SU-DHL-6 (cell line): ENCODE results near the gene ZMIZ1.

Source experiments
- H2AFZ ChIP-seq: fragments of 200-600 bp; sonication (generic); 2 replicates; pipeline ENCODE4 v1.6.1; 2014; ENCODE audit warnings: low read depth, mild to moderate bottlenecking, moderate library complexity, mixed read lengths, antibody characterized with exemption, low read length; ENCODE audit not compliant: severe bottlenecking
- H3F3A ChIP-seq: fragments of 200-600 bp; shearing (Covaris generic); 2 replicates; pipeline ENCODE4 v1.6.0; 2016; ENCODE audit warnings: antibody characterized with exemption, mild to moderate bottlenecking; ENCODE audit not compliant: insufficient read depth
- H3K27ac ChIP-seq: fragments of 200-600 bp; sonication (generic); 2 replicates; pipeline ENCODE4 v1.5.1; 2016; ENCODE audit warnings: low read depth, mild to moderate bottlenecking, low read length, moderate library complexity, mixed read lengths
- H3K27me3 ChIP-seq: fragments of 200-600 bp; sonication (generic), shearing (Covaris generic); 2 replicates; pipeline ENCODE4 v1.6.0; 2014; ENCODE audit warnings: mild to moderate bottlenecking, low read length
- H3K36me3 ChIP-seq: fragments of 200-600 bp; sonication (generic); 2 replicates; pipeline ENCODE4 v1.6.1; 2014; ENCODE audit warnings: mild to moderate bottlenecking, low read length, mixed read lengths
- H3K4me2 ChIP-seq: fragments of 300-600, 200-600 bp; shearing (Covaris generic), sonication (generic); 2 replicates; pipeline ENCODE4 v1.6.0; 2014; ENCODE audit warnings: low read length, low read depth, mild to moderate bottlenecking; ENCODE audit not compliant: poor library complexity, severe bottlenecking
- H3K4me3 ChIP-seq: fragments of 200-600 bp; sonication (generic); 2 replicates; pipeline ENCODE4 v1.5.1; 2014; ENCODE audit warnings: antibody characterized with exemption, low read length, mild to moderate bottlenecking, mixed read lengths; ENCODE audit not compliant: insufficient read depth, poor library complexity, severe bottlenecking
- H3K79me2 ChIP-seq: fragments of 200-600 bp; sonication (generic); 2 replicates; pipeline ENCODE4 v1.6.1; 2014; ENCODE audit warnings: mild to moderate bottlenecking, low read length, moderate library complexity; ENCODE audit not compliant: insufficient read depth
- H3K9ac ChIP-seq: fragments of 200-600 bp; sonication (generic); 2 replicates; pipeline ENCODE4 v1.7.0; 2014; ENCODE audit warnings: mild to moderate bottlenecking, low read length
- H3K9me2 ChIP-seq: fragments of 200-600 bp; sonication (generic); replicated peaks from 2 replicates; pipeline ENCODE4 v1.6.1; 2014; ENCODE audit warnings: low read length; ENCODE audit not compliant: insufficient read depth
- H3K9me3 ChIP-seq: fragments of 200-600 bp; sonication (generic); 2 replicates; pipeline ENCODE4 v1.6.1; 2014; ENCODE audit warnings: low read length, mixed read lengths; ENCODE audit not compliant: insufficient read depth
- H4K20me1 ChIP-seq: fragments of 200-600 bp; sonication (generic); 2 replicates; pipeline ENCODE4 v1.6.1; 2014; ENCODE audit warnings: low read depth, mild to moderate bottlenecking, antibody characterized with exemption, low read length, moderate library complexity, mixed read lengths
- EZH2phosphoT487 ChIP-seq: fragments of 200-600 bp; sonication (generic), shearing (Covaris generic); conservative IDR thresholded peaks from 2 replicates; pipeline ENCODE4 v1.6.1; 2018; ENCODE audit warnings: mild to moderate bottlenecking, antibody characterized with exemption, low read length, moderate library complexity, mixed read lengths
- TF ChIP-seq, protein P1 (sequence below): fragments of 200-600 bp; sonication (generic); IDR thresholded peaks from one replicate; pipeline ENCODE4 v1.5.1; 2017; ENCODE audit warnings: antibody characterized with exemption, mild to moderate bottlenecking, low read length, moderate library complexity; ENCODE audit not compliant: insufficient read depth, poor library complexity, severe bottlenecking

ZMIZ1 gene

DNA sequence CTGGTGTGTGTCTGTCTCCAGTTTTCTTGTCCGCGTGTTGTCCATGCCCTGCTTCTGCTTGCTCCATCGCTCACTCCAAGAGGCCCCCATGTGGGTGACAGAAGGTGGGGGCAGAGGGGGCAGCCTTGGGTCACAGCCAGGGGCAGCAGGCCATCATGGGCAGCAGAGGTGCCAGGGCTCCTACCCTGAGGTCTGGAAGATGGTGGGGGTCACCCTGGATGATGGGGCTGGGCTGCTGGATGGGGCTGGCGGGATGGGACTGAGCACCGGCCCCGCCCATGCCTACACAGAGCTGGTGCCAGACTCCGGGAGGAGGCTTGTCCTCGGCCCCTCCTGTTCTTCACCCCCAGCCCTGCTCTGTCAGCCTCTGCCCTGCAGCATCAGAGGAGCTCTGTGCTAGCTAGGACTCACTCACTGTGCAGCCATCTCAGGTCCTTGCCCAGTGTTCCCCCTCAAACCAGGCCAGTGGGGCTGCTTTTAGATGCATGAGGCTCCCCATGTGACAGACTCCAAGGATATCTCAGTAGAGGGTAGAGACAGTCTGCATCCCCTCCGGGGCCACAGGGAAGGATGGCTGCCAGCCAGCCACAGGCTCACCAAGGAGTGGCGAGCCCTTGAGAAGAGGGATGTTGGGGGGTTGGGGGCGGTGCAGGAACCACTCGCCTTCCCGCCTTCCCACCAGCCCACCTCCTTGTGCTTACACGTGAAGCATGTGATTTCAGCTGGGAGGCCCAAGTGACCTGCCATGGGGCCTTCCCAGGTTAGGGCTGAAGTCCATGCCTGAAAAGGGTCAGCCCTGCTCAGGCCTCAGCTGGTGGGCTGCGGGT, 243.0 kb downstream of the ZMIZ1 start:
- Histone ChIP-seq H2AFZ (no peak overlapping the region), H3K27ac (no peak overlapping the region), H3K4me3 (no peak overlapping the region), H3K9me3 (no peaks in the 10 kb centered on the region), H3K4me2 (no peak overlapping the region), H3K9ac (no peak overlapping the region), H3K36me3 (no peaks in the 10 kb centered on the region), H4K20me1 (no peaks in the 10 kb centered on the region), H3K79me2 (no peaks in the 10 kb centered on the region), H3K27me3 (no peaks in the 10 kb centered on the region), H3K9me2 (no peaks in the 10 kb centered on the region), H3F3A (no peaks in the 10 kb centered on the region)
- TF ChIP-seq, protein P1, sequence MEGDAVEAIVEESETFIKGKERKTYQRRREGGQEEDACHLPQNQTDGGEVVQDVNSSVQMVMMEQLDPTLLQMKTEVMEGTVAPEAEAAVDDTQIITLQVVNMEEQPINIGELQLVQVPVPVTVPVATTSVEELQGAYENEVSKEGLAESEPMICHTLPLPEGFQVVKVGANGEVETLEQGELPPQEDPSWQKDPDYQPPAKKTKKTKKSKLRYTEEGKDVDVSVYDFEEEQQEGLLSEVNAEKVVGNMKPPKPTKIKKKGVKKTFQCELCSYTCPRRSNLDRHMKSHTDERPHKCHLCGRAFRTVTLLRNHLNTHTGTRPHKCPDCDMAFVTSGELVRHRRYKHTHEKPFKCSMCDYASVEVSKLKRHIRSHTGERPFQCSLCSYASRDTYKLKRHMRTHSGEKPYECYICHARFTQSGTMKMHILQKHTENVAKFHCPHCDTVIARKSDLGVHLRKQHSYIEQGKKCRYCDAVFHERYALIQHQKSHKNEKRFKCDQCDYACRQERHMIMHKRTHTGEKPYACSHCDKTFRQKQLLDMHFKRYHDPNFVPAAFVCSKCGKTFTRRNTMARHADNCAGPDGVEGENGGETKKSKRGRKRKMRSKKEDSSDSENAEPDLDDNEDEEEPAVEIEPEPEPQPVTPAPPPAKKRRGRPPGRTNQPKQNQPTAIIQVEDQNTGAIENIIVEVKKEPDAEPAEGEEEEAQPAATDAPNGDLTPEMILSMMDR, result no peak
- no peak for TF ChIP-seq EZH2phosphoT487

DNA sequence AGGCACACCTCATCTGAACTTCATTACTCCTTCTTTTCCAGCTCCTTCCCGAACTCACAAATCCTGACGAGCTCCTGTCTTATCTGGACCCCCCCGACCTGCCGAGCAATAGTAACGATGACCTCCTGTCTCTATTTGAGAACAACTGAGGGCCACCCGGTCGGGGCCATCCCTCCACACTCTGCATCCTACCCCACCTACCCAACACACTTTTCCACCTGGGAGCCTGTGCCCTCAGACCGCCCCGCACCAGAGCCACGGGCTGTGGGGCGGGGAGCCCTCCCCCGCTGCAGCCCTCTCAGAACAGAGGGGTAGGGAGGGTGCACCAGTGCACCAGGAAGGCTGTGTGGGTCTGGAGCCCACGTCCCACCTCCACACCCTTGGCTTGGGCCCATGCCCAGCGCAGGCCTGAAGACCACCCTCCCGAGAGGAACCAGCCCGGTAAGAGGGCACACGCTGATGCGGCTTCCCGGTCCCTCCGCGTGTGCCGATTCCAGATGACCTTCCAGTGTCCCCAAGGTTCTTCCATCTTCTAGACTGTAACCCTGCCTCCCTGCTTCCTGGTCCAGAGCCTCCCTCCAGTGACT, 243.9 kb downstream of the ZMIZ1 start:
- Histone ChIP-seq H3K36me3 (no peaks in the 10 kb centered on the region), H4K20me1 (no peaks in the 10 kb centered on the region), H3K9me3 (no peaks in the 10 kb centered on the region), H3K79me2 (no peaks in the 10 kb centered on the region), H3K9ac (no peak overlapping the region), H3K27ac (no peak overlapping the region), H3K9me2 (no peaks in the 10 kb centered on the region), H3F3A (no peaks in the 10 kb centered on the region), H3K4me3 (no peak overlapping the region), H3K27me3 (no peaks in the 10 kb centered on the region), H3K4me2 (no peak overlapping the region), H2AFZ (no peak overlapping the region)
- TF ChIP-seq, protein P1, result no peak
- TF ChIP-seq EZH2phosphoT487, result no peak

DNA sequence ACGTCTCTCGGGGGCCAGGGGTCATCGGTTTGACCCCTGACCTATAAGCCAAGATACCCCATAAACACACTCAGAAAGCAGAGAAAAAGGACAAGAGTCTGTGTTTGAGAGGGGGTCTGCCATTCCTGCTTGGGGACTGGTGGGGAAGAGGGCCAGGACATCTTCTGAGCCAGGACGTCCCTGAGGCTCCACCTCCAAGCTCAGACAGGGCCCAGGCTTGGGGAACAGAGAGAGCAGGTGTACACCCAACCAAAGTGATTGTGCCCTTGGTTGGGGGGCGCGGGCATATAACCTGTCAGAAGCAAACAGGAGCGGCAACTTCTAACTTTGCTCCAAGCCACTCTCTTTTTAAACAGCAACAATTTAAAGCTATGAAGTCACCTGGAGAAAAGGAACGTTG, 244.6 kb downstream of the ZMIZ1 start:
- no peak overlapping the region for H3K27ac ChIP-seq
- H3K36me3 ChIP-seq, result no peaks in the 10 kb centered on the region
- no peak overlapping the region for H3K4me3 ChIP-seq

More for the DNA sequence above, 244.6 kb downstream of the ZMIZ1 start:
- H3F3A ChIP-seq, result no peaks in the 10 kb centered on the region
- H3K9ac ChIP-seq, result no peak overlapping the region
- H4K20me1 ChIP-seq, result no peaks in the 10 kb centered on the region
- H3K9me3 ChIP-seq, result no peaks in the 10 kb centered on the region
- H3K79me2 ChIP-seq, result no peaks in the 10 kb centered on the region
- H3K4me2 ChIP-seq, result no peak overlapping the region
- no peaks in the 10 kb centered on the region for H3K9me2 ChIP-seq
- no peaks in the 10 kb centered on the region for H3K27me3 ChIP-seq
- TF ChIP-seq, protein P1, result no peak
- TF ChIP-seq EZH2phosphoT487, result no peak
- no peak overlapping the region for H2AFZ ChIP-seq
